ENCODE data around the gene UPK1A.

- TF ChIP-seq CTCF (IDR thresholded peaks at IDR 0.05 in 2 of 3, conservative IDR thresholded peaks at IDR 0.05 in 1 of 3; ENCODE audit: borderline replicate concordance in 1 of 3, insufficient read depth in 1 of 3, low read depth in 2 of 3, low read length in 2 of 3) (no peak), POLR2AphosphoS5 (IDR thresholded peaks at IDR 0.05; ENCODE audit: low read depth, low read length) (no peak), EZH2 (IDR thresholded peaks at IDR 0.05) (no peak), REST (IDR thresholded peaks at IDR 0.05; ENCODE audit: low read depth) (no peak), SP1 (IDR thresholded peaks at IDR 0.05; ENCODE audit: low read depth) (no peak), EGR1 (IDR thresholded peaks at IDR 0.05; ENCODE audit: low read depth) (no peak), ZBTB33 (IDR thresholded peaks at IDR 0.05; ENCODE audit: extremely low read depth, insufficient replicate concordance, low read length) (no peak), POLR2A (IDR thresholded peaks at IDR 0.05; ENCODE audit: borderline replicate concordance, extremely low read depth, insufficient read depth, insufficient read length) (no peak), JUND (IDR thresholded peaks at IDR 0.05) (no peak), RAD21 (IDR thresholded peaks at IDR 0.05; ENCODE audit: low read depth) (no peak), ZNF274 (IDR thresholded peaks at IDR 0.05; ENCODE audit: low read depth, low read length) (no peak)
Measured at GRCh38 chr19:35719402-35720162, 53.3 kb downstream of the UPK1A start.

All from HCT116 (cell line).